Neural progenitor cell (in vitro differentiated cells): ENCODE data around the gene DRICH1. TPM values are rescaled to one million over a fixed set of nuclear protein-coding genes. Genes with fewer than 3 reads are reported as not detected.
"Not testable (repeated sequence)": the region's sequence is repeated elsewhere in the genome, so short reads cannot be mapped to it uniquely, and the experiment has no call there.

Experiments
- DNase-seq: peaks from one replicate; pipeline ENCODE4 v3.0.0-alpha.2; 2016; ENCODE audit warnings: low spot score
- H2AFZ ChIP-seq: fragments of 200-600 bp; sonication (generic); replicated peaks from 2 replicates; pipeline ENCODE4 v1.6.1; 2016; ENCODE audit warnings: antibody characterized with exemption
- H3F3A ChIP-seq: fragments of 200-600 bp; sonication (generic); 2 replicates; pipeline ENCODE4 v1.6.1; 2016; ENCODE audit warnings: antibody characterized with exemption, low read depth
- H3K27ac ChIP-seq: fragments of 200-600 bp; sonication (generic); 2 replicates; pipeline ENCODE4 v1.5.1; 2016; ENCODE audit warnings: mild to moderate bottlenecking
- H3K27me3 ChIP-seq: fragments of 200-600 bp; sonication (generic); 2 replicates; pipeline ENCODE4 v1.6.1; 2016; ENCODE audit warnings: mild to moderate bottlenecking, moderate library complexity
- H3K36me3 ChIP-seq: fragments of 200-600 bp; sonication (generic); 2 replicates; pipeline ENCODE4 v1.5.1; 2016
- H3K4me1 ChIP-seq: fragments of 200-600 bp; sonication (generic); 2 replicates; pipeline ENCODE4 v1.6.1; 2016; ENCODE audit warnings: mixed run types
- H3K4me2 ChIP-seq: fragments of 200-600 bp; sonication (generic); 2 replicates; pipeline ENCODE4 v1.6.1; 2016
- H3K4me3 ChIP-seq: fragments of 200-600 bp; sonication (generic); 2 replicates; pipeline ENCODE4 v1.5.1; 2016
- H3K79me2 ChIP-seq: fragments of 200-600 bp; sonication (generic); 2 replicates; pipeline ENCODE4 v1.6.1; 2016; ENCODE audit warnings: low read depth
- H3K9ac ChIP-seq: fragments of 200-600 bp; sonication (generic); 2 replicates; pipeline ENCODE4 v1.6.1; 2016
- H3K9me3 ChIP-seq: fragments of 200-600 bp; sonication (generic); 2 replicates; pipeline ENCODE4 v1.5.1; 2016; ENCODE audit warnings: low read depth
- H4K20me1 ChIP-seq: fragments of 200-600 bp; sonication (generic); 2 replicates; pipeline ENCODE4 v1.6.1; 2016; ENCODE audit warnings: low read depth
- H3K27ac Mint-ChIP-seq: 3 replicates; pipeline ENCODE4 v1.8.0; 2021; ENCODE audit warnings: mixed read lengths
- H3K27me3 Mint-ChIP-seq: 2 replicates; pipeline ENCODE4 v1.8.0; 2022; ENCODE audit warnings: low read depth, mild to moderate bottlenecking, inconsistent platforms, moderate library complexity, mixed read lengths; ENCODE audit not compliant: insufficient read depth
- H3K36me3 Mint-ChIP-seq: 3 replicates; pipeline ENCODE4 v1.8.0; 2021; ENCODE audit warnings: mixed read lengths
- H3K4me1 Mint-ChIP-seq: 3 replicates; pipeline ENCODE4 v1.8.0; 2021; ENCODE audit warnings: mixed read lengths
- H3K4me3 Mint-ChIP-seq: 3 replicates; pipeline ENCODE4 v1.8.0; 2021; ENCODE audit warnings: mild to moderate bottlenecking, moderate library complexity, mixed read lengths
- H3K9me3 Mint-ChIP-seq: 3 replicates; pipeline ENCODE4 v1.8.0; 2020; ENCODE audit warnings: mixed read lengths
- CTCF ChIP-seq: fragments of 200-600 bp; sonication (generic); IDR thresholded peaks from 2 replicates; pipeline ENCODE4 v1.5.1; 2017; ENCODE audit warnings: antibody characterized with exemption, mild to moderate bottlenecking
- EZH2 ChIP-seq: fragments of 200-600 bp; sonication (generic); IDR thresholded peaks from 2 replicates; pipeline ENCODE4 v1.6.1; 2017; ENCODE audit warnings: antibody characterized with exemption, mild to moderate bottlenecking, moderate library complexity
- EZH2phosphoT487 ChIP-seq: fragments of 200-600 bp; sonication (generic); IDR thresholded peaks from 2 replicates; pipeline ENCODE4 v1.6.1; 2017; ENCODE audit warnings: antibody characterized with exemption
- total RNA-seq: library from RNA; depleted of rRNA; stranded (reverse); fragments of >200 nt; gene quantifications from 2 replicates; pipeline ENCODE4 v1.2.3, GENCODE V29; 2015; ENCODE audit warnings: low replicate concordance

The DRICH1 gene
- total RNA-seq, 1 donor from 2014 or later = not detected

GRCh38 chr22:23677701-23677995 is 45.5 kb upstream of the DRICH1 start:
- no peak for DNase-seq
- H3K4me1 Mint-ChIP-seq = peaks cover 19% of the 10 kb centered on the region
- Histone ChIP-seq H3K9me3 (no peaks in the 10 kb centered on the region), H4K20me1 (peaks cover 8% of the 10 kb centered on the region), H3K79me2 (no peaks in the 10 kb centered on the region), H3K9ac (no peak overlapping the region), H3K4me3 (no peak overlapping the region), H3K4me1 (peaks cover 4% of the 10 kb centered on the region), H3K27me3 (no peaks in the 10 kb centered on the region), H2AFZ (no peak overlapping the region), H3K36me3 (no peaks in the 10 kb centered on the region), H3F3A (peaks cover 6% of the 10 kb centered on the region), H3K27ac (no peak overlapping the region), H3K4me2 (no peak overlapping the region)
- H3K27me3 Mint-ChIP-seq = peaks cover 5% of the 10 kb centered on the region
- H3K4me3 Mint-ChIP-seq = no peak overlapping the region
- H3K9me3 Mint-ChIP-seq = no peaks in the 10 kb centered on the region
- TF ChIP-seq CTCF = no peak
- no peak for TF ChIP-seq EZH2
- TF ChIP-seq EZH2phosphoT487 = no peak
- peak overlapping the region; percentile 69 for H3K27ac Mint-ChIP-seq
- H3K36me3 Mint-ChIP-seq = peaks cover 8% of the 10 kb centered on the region

- H3K36me3 ChIP-seq, H3K9me3 Mint-ChIP-seq, H3K9ac ChIP-seq, H3K79me2 ChIP-seq, H3K9me3 ChIP-seq, H3K36me3 Mint-ChIP-seq, H3K4me3 ChIP-seq, H3K4me3 Mint-ChIP-seq, H3K27me3 ChIP-seq, H3K4me2 ChIP-seq, H3K27ac ChIP-seq, H3K4me1 ChIP-seq, H3K27me3 Mint-ChIP-seq, H2AFZ ChIP-seq, DNase-seq: not testable (repeated sequence)
- peak overlapping the region; percentile 69 for H3K27ac Mint-ChIP-seq
- Histone ChIP-seq H4K20me1 (peaks cover 14% of the 10 kb centered on the region), H3F3A (peaks cover 11% of the 10 kb centered on the region)
- H3K4me1 Mint-ChIP-seq = peaks cover 19% of the 10 kb centered on the region
Observed at GRCh38 chr22:23676841-23677700, 45.0 kb upstream of the DRICH1 start.

- H3K4me1 Mint-ChIP-seq = peaks cover 19% of the 10 kb centered on the region
- H3K36me3 ChIP-seq = no peaks in the 10 kb centered on the region
- H3K27me3 Mint-ChIP-seq = peaks cover 5% of the 10 kb centered on the region
- no peak overlapping the region for H3K9ac ChIP-seq
- peaks cover 4% of the 10 kb centered on the region for H3K4me1 ChIP-seq
- peaks cover 11% of the 10 kb centered on the region for H3F3A ChIP-seq
- H4K20me1 ChIP-seq = peaks cover 15% of the 10 kb centered on the region
- no peak for TF ChIP-seq CTCF
- no peak for TF ChIP-seq EZH2phosphoT487
- no peaks in the 10 kb centered on the region for H3K9me3 Mint-ChIP-seq
- no peak overlapping the region for H3K4me3 ChIP-seq
- no peak overlapping the region for H3K27ac ChIP-seq
- H3K79me2 ChIP-seq = no peaks in the 10 kb centered on the region
- H3K27ac Mint-ChIP-seq = no peak overlapping the region
- no peak overlapping the region for H2AFZ ChIP-seq
- no peaks in the 10 kb centered on the region for H3K9me3 ChIP-seq
- no peaks in the 10 kb centered on the region for H3K27me3 ChIP-seq
- H3K4me2 ChIP-seq = no peak overlapping the region
- no peaks in the 10 kb centered on the region for H3K36me3 Mint-ChIP-seq
- no peak for DNase-seq
- H3K4me3 Mint-ChIP-seq = no peak overlapping the region
Observed at GRCh38 chr22:23675502-23676415, 43.6 kb upstream of the DRICH1 start.

- not testable (repeated sequence) for H3K4me3 Mint-ChIP-seq, H3K27me3 Mint-ChIP-seq, H3K36me3 Mint-ChIP-seq
Observed at GRCh38 chr22:23674886-23675501, 42.9 kb upstream of the DRICH1 start.

More at GRCh38 chr22:23674886-23675501, 42.9 kb upstream of the DRICH1 start:
- H3K9me3 ChIP-seq, H3K27ac ChIP-seq, H2AFZ ChIP-seq, H3K4me3 ChIP-seq, H3K4me1 ChIP-seq, H3K79me2 ChIP-seq, DNase-seq, H3K27me3 ChIP-seq, H3K4me2 ChIP-seq, H3K36me3 ChIP-seq, H3K9ac ChIP-seq, H3K9me3 Mint-ChIP-seq: not testable (repeated sequence)
- Histone ChIP-seq H4K20me1 (peaks cover 15% of the 10 kb centered on the region), H3F3A (peaks cover 11% of the 10 kb centered on the region)
- Mint-ChIP-seq H3K27ac (peak overlapping the region; percentile 15), H3K4me1 (peaks cover 19% of the 10 kb centered on the region)
